Stromal cell of bone marrow (primary cell): ENCODE data around the gene SPDYE4.

ENCODE experiments used
- DNase-seq: peaks from one replicate; pipeline ENCODE4 v3.0.0-alpha.2; 2012; ENCODE audit warnings: low read depth

Gene SPDYE4

DNA sequence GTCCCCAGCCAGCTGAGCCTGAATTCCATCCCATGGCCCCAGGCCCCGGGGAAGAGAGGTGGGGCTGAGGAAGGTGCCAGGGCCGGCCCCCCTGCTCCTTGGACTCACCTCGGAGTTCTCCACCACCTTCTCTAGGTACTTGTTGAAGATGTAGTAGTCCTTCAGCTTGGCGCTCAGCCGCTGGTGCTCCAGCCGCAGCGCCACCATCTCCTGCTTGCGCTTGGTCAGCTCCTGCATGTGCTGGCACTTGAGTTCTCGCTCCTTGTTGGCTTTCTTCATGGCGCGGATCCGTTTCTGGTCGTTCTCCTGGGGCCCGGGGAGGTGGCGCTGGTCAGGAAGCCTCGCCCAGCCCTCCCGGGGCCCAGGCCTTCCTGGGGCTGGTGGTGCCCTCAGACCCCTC, 17.0 kb downstream of the SPDYE4 start:
- DNase-seq: no peak

DNA sequence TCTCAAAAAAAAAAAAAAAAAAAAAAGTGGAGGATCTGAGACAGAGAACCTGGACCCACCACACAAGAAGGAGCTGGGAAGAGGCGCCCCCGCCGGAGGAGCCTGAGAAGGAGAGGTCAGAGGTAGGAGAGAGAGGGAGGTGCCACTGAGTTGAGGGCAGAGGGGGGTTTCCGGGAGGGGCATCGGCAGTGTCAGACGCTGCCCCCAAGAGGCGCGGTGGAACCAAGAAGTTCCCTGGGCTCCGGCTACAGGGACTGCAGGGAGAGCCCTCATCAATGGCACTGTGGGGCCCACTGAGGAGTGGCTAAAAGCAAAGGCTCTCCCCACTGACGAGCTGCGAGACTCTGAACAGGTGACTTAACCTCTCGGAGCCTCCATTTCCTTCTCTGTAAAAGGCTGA, 17.9 kb downstream of the SPDYE4 start:
- DNase-seq: no peak

DNA sequence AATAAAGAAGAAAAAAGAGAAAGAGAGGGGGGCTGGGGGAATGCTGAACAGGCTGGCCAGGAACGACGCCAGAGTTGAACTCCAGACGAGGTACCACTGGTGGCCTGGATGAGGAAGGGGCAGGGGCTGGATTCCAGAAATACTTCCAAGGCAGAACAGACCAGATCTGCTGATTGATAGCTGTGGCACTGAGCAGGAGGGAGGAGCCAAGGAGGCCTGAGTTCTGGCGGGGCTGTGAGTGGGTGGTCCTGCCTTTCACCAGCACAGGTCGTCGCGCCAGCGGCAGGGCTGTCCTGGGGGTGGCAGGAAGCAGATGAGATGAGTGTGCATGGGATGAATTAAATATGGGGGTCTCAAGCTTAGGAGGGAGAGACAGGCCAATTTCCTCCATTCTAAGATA, 19.2 kb downstream of the SPDYE4 start:
- no peak for DNase-seq

DNA sequence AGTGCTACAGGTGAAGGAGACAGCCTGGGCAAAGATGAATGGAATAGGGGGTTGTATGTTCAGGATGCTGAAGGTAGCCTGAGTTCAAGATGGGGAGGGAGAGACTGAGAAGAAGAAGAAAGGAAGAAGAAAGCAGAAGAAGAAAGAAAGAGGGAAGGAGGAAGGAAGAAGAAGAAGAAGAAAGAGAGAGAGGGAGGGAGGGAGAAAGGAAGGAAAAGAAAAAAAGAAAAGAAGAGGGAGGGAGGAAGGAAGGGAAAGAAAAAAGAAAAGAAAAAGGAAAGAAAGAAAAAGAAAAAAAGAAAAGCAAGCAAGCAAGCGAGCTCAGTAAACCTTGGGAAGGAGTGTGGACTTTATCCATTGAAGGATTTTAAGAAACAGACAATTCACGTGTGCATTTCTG, 21.6 kb downstream of the SPDYE4 start:
- no peak for DNase-seq

GRCh38 chr17:8736362-8736761, 22.0 kb downstream of the SPDYE4 start:
- no peak for DNase-seq

DNA sequence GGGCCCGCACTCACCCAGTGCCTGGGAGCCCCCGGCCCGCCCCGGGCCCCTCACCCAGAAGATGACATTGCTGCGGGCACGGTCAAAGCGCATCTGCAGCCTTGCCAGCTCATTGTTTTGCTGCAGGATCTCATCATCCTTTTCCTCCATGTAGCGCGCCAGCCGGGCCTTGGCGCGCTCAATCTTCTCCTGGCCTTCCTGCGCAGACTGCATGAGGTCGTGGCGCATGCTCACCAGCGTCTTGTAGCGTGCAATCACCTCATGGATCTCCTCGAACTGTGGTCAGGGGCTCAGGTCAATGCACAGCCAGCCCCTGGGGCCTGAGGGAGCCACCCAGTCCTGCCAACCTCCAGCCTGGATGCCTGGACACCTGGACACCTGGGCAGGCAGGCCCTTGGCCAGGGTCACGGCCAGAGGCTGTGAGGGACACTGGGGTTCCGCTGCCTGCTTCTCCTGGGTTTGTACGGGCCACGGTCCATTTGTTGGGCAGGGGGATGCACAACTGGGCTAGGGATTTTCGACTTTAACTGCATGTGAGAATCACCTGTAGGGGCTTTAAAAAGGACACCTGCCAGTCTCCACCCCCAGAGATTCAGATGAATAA, 22.9 kb downstream of the SPDYE4 start:
- no peak for DNase-seq

DNA sequence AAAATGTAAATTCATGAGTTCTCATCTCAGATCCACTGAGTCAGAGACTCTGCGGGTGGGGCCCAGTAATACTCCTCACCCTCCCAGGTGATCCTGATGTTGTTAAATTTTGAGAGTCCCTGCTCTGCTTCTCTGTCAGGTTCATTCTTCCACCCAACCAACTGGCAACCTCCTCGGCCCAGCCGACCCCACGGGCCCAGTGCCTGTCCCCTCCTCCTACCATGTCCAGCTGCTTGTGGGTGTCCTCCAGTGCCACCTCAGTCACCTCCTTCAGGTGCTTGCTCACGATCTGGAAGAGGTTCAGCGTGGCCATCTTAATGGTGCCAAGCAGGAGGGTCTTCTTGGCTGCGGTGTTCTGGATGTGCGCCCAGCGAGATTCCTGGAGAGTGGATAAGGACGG, 23.5 kb downstream of the SPDYE4 start:
- DNase-seq: no peak

DNA sequence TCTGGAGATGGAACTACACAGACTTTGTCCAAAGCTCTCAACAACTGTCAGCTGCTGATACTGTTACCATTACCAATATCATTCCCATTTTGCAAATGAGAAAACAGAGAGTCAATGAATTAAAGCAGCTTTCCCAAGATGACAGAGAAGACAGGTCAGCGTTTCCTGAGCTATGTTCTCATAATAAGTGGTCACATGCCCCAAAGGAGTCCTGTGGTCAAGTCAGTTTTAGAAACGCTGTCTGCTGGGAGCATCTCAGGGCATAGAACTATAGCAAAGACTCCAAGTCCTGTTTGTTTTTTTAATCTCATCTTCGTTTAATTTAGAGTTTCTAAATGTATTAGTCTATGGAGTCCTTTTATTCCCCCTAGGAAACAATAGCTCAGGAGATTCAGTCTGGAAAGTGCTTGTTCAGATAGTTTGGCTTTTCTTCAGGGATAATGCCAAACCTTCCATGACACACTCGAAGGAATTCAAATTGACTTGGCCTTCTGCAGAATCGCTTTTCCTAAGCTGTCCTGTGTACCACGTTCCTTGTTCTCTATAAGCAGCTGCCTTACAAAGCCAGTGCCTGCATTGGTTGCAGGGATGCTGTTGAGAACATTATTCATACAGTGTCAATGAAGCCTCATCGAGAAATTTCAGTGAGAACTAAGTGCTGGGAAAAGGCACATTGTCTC, 25.8 kb downstream of the SPDYE4 start:
- DNase-seq: peak; percentile 19

DNA sequence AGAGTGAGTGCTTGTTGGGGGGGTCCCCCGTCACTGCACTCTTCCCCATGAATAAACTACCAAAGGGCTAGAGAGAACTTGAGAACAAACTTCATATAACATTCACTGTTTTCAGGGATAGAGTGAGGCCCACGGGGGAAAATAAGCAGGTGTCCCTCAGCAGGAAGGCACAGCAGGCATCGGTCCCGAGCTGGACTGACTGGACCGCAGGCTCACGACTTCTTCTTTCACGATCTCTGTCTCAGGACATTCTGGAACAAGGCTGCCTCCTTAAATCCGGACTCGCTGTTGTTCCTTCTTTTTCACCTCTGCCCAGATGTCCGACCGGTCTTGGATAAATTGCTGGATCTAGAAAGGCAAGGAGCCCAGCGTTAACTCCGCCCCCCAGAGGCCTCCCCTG, 28.5 kb downstream of the SPDYE4 start:
- DNase-seq: no peak

GRCh38 chr17:8729421-8729820, 28.9 kb downstream of the SPDYE4 start:
- DNase-seq: no peak

GRCh38 chr17:8728971-8729370, 29.4 kb downstream of the SPDYE4 start:
- DNase-seq: no peak

GRCh38 chr17:8728251-8728938, 30.0 kb downstream of the SPDYE4 start:
- DNase-seq: no peak

DNA sequence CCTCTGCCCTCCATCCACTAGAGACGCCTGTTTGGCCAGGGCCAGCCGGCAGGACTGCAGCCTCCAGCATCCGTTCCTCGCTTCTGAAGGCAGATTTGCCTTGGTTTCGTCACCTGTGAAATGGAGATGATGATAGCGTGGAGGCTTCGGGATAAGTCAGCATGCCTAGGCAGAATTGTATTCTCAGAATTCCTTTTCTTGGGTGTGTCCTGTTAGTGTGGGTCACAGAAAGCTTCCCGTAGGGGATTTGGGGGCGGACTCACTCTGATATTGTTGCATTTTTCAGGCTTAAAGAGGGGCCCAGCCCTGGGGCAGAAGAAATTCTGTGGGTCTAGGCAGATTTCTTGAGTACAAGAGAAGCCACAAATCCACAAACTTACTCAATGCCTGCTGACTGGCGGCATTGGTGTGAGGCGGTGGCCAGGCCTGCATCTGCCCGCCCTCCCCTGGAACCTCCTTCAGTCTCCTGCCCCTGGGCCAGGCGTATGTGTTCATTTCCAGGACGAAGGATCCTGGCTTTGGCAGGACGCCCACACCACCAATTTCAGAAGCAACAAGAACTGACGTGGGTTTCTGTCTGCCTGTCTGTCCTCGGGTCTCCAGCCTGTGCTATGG, 31.3 kb downstream of the SPDYE4 start:
- DNase-seq: peak; percentile 22

DNA sequence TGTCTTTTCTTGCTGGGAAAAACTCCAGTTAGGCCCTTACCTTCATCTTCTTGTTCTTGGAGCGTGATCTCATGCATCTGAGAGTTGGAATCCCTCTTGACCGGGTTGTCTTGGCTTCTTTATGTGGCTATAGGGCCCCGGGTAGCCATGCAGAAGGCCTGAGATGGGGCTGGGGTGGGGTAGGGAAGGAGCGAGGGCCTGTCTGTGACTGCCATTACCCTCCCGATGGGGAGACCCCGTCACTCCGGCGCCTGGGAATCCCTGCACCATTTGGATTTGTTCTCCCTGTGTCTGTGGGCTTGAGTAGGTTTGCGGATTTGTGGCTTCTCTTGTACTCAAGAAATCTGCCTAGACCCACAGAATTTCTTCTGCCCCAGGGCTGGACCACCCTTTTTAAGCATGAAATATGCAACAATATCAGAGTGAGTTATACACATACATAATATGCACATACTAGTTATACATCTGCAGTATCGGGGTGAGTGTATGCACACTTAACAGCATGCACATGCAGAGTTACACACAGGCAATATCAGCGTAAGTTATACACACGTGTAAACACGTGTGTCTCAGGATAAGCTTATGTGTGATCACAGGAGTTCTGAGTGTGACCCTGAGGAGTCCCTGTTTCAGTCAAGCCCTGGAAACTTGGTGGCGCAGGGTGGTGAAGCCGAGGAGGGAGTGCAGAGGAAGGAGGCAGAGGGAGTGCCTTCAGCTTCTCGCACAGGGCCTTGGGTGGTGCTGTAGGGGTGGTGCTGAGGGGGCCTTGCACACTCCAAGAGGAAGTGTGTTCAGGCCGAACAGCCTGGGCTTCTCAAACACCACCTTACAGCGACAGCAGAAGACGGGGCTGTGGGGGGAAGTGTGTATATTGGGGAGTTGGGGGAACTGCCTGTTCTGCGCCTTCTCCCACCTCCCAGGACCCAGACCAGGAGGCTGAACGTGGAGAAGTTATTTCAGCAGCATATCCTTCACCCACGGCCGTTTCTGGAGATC, 32.2 kb downstream of the SPDYE4 start:
- DNase-seq: no peak

DNA sequence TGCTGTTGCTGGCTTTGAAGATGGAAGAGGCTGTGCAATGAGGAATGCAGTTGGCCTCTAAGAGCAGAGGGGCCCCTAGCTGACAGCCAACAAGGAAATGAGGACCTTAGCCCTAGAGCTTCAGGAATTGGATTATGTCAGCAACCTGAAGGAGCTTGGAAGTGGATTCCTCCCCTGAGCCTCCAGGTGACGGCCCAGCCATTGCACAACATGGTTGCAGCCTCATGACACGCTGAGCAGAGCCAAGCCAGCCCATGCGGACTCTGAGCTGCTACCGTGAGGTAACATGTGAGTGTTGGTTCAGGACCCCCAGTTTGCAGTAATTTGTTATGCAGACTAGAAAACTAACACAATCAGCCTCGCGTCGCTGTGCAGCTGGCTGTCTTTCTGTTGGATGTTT, 33.9 kb downstream of the SPDYE4 start:
- no peak for DNase-seq

- DNase-seq: no peak
Observed at GRCh38 chr17:8720596-8720995, 37.8 kb downstream of the SPDYE4 start.

DNA sequence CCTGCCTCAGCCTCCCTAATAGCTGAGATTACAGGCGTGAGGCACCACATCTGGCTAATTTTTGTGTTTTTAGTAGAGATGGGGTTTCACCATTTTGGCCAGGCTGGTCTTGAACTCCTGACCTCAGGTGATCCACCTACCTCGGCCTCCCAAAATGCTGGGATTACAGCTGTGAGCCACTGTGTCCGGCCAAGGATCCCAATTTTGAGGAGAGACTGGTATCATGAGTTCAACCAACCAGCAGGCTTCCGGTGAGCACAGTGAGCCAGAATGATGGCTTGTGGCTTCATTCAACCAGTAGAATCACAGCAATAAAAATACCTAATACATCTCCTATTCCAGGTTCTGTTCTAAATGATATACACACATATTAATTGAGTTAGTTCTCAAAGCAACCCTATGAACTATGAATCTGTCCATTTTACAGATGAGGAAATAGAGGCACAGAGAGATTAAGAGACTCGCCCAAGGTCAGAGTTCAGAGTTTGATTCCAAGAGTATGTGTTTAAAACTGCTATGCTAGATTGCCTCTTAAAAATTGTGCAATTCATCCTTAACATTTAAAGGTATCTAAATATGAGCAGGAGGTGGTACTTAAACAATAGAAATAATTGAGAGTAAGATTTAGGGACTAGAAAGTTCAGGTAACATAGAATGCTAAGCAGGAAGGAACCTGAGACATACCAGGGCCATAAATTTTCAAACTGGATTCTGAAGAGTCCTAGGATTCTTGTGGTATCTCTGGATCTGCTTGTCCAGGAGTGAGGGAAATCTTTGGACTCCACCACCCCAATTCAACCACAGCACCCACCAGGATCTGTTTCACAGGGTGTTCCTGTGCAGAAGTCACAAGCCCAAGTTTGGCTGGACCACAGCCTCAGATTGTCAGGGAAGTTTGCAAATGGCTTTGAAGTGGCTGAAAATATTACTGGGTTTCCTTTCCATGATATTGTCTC, 38.8 kb downstream of the SPDYE4 start:
- no peak for DNase-seq

- no peak for DNase-seq
Observed at GRCh38 chr17:8718001-8718563, 40.3 kb downstream of the SPDYE4 start.

DNA sequence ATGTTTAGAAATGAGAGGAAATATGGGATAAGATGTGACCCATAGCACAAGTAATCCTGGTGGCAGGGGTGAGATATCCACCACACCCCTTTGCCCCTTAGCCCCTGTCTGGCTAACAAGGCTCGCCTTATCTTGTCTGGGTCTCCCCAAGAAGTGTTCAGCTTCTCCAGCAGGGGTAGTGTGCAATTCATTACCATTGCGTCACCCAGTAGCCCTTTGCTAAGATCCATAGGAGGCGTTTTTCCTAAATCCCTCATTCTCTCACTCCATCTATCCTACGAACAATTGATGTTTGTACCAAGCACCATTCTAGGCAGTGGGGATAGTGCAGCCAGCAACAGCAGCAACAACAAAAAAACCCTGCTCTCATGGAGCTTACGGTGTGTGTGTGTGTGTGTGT, 44.5 kb downstream of the SPDYE4 start:
- DNase-seq: no peak

GRCh38 chr17:8713315-8713714, 45.0 kb downstream of the SPDYE4 start:
- no peak for DNase-seq
